Spleen (tissue), 11 donors: ENCODE measurements around the gene SIGLEC8. TPM values are rescaled to one million over a fixed set of nuclear protein-coding genes. Genes with fewer than 3 reads are reported as not detected.

ENCODE experiments used
- DNase-seq: peaks from one replicate; pipeline ENCODE4 v3.0.0-alpha.2; 2020
- H3K27ac ChIP-seq, 8 donors: fragments of 200-600 bp; sonication (generic) in 7 of 8; 1 replicate in 4 of 8; 2 replicates in 4 of 8; pipeline versions ENCODE4 v1.5.0 to v1.8.0; 2016 to 2021; ENCODE audit warnings: inconsistent platforms in 4 of 8, mild to moderate bottlenecking in 4 of 8, moderate library complexity in 1 of 8
- H3K27me3 ChIP-seq, 7 donors: fragments of 200-600 bp; sonication (generic) in 6 of 7; replicated peaks in 1 of 7; 1 replicate in 4 of 7; 2 replicates in 3 of 7; pipeline versions ENCODE4 v1.5.0 to v1.8.0; 2016 to 2021; ENCODE audit warnings: inconsistent platforms in 3 of 7, mild to moderate bottlenecking in 1 of 7
- H3K36me3 ChIP-seq, 6 donors: fragments of 200-600 bp; sonication (generic) in 5 of 6; 1 replicate in 4 of 6; 2 replicates in 2 of 6; pipeline versions ENCODE4 v1.5.0 to v1.8.0; 2016 to 2021; ENCODE audit warnings: inconsistent platforms in 2 of 6
- H3K4me1 ChIP-seq, 6 donors: fragments of 200-600 bp; sonication (generic) in 5 of 6; 1 replicate in 3 of 6; 2 replicates in 3 of 6; pipeline versions ENCODE4 v1.5.0 to v1.8.0; 2016 to 2021; ENCODE audit warnings: inconsistent platforms in 3 of 6
- H3K4me3 ChIP-seq, 8 donors: fragments of 200-600 bp; sonication (generic) in 7 of 8; 1 replicate in 4 of 8; 2 replicates in 4 of 8; pipeline versions ENCODE4 v1.5.0 to v1.8.0; 2016 to 2021; ENCODE audit warnings: inconsistent platforms in 4 of 8, mild to moderate bottlenecking in 4 of 8, moderate library complexity in 2 of 8
- H3K9me3 ChIP-seq, 8 donors: fragments of 200-600 bp; sonication (generic) in 7 of 8; 1 replicate in 4 of 8; 2 replicates in 4 of 8; pipeline versions ENCODE4 v1.5.0 to v1.8.0; 2016 to 2021; ENCODE audit warnings: inconsistent platforms in 4 of 8
- POLR2A ChIP-seq, 3 donors: fragments of 450-650 bp; IDR thresholded peaks; one replicate each; pipeline ENCODE4 v1.5.1; 2017; ENCODE audit warnings: antibody characterized with exemption in 3 of 3, mild to moderate bottlenecking in 1 of 3
- POLR2AphosphoS5 ChIP-seq, 3 donors: sonication (generic); formaldehyde crosslinking; IDR thresholded peaks; one replicate each; pipeline ENCODE4 v1.5.1; 2017; ENCODE audit warnings: antibody characterized with exemption in 3 of 3
- WGBS, 5 donors: extraction: QIAGEN DNeasy Blood & Tissue Kit in 3 of 5; methylation state at CpG; one replicate each; pipeline versions ENCODE4 v1.1.5 to v1.1.7; 2013 to 2018; 5-methylcytosine and 5-hydroxymethylcytosine counted together
- intact Hi-C: fragments of 100-400 bp; cut with DNase I; formaldehyde crosslinking; loops from one replicate; pipeline ENCODE4 v1.15.0; 2023; ENCODE audit warnings: low total_unique reads
- polyA plus RNA-seq, 3 donors: library from polyadenylated mRNA; stranded (reverse); fragments of 200-250 nt; gene quantifications; one replicate each; pipeline ENCODE4 v1.2.1, GENCODE V29; 2013
- total RNA-seq, 7 donors: library from RNA; depleted of rRNA in 3 of 7; stranded (reverse); fragments of >200 nt in 3 of 7; fragmentation: NEBNext Ultra II Directional in 4 of 7; extraction: Animal tissue kit (Norgen Biotek cat#: 25700) in 4 of 7; gene quantifications; one replicate each; pipeline versions ENCODE4 v1.1.0 to v1.2.1, GENCODE V29; 2016 to 2021
- TF ChIP-seq, protein P1 (sequence below), 11 experiments: fragments of 200-600 bp in 7 of 11; fragments of 450-650 bp in 4 of 11; sonication (generic) in 4 of 11; IDR thresholded peaks in 8 of 11; conservative IDR thresholded peaks in 3 of 11; 1 replicate in 7 of 11; 2 replicates in 4 of 11; pipeline versions ENCODE4 v1.4.0 to v1.8.0; 2016 to 2021; ENCODE audit warnings: antibody characterized with exemption in 11 of 11, inconsistent platforms in 4 of 11, mild to moderate bottlenecking in 1 of 11
- donor health status: healthy with polysubstance abuse.
- donor health status: DM: no; HTN: no; CAD: no; lungs with moderate emphysema.
- donor health status: DM: no; HTN: no; CAD: no.
- donor health status: Bipolar disorder and iron deficiency.
- donor health status: healthy.
- donor health status: DM: no; HTN: no; CAD: no.
- donor health status: DM: yes; HTN: yes; CAD: no.

SIGLEC8 gene
- total and polyA plus RNA-seq, 10 donors: 1.1 to 39.3 (median 6.2) TPM

DNA sequence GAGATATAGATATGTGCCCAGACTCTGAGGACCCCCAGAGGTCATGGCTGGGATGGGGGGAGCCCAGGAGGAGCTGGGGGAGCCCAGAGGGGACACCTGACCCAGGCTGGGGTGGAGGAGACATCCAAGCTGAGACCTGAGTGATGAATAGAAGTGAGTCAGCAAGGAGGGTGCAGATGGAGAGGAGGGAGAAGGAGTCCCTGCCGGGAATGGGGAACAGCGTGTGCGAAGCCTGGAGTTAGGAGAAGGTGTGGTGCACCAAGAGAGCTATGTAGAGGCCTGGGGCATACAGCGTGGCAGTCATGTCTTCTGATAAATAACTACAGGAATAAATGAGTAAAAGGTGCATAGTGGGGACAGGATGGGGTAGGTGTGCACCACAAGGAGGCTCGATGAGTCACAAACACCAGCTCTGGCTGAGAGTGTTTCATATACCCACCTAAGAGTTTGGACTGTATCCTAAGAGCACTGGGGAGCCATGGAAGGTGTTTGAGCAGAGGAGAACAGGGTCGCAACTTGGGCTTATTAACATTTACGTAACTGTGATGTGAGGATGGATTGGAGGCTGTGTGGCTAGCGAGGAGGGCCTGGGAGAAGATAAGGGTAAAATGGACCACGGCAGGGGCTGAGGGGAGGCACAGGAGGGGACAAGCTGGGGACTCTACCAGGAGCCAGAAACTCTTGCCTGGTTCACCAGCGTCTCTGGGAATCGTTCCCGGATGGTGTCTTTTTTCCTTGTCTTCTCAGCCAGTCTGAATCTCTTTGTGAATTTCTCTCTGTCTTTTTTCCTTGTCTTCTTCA, 21.5 kb upstream of the SIGLEC8 start:
- Histone ChIP-seq H3K27ac (no peak overlapping the region), H3K4me3 (no peak overlapping the region), H3K4me1 (no peaks in the 10 kb centered on the region), H3K36me3 (no peaks in the 10 kb centered on the region), H3K9me3 (peaks cover 0 to 4% (median 0%) of the 10 kb centered on the region in 8 donors), H3K27me3 (peaks cover 0 to 64% (median 3%) of the 10 kb centered on the region in 7 donors)
- intact Hi-C loops: no loop called here
- no peak for DNase-seq
- TF ChIP-seq, protein P1, sequence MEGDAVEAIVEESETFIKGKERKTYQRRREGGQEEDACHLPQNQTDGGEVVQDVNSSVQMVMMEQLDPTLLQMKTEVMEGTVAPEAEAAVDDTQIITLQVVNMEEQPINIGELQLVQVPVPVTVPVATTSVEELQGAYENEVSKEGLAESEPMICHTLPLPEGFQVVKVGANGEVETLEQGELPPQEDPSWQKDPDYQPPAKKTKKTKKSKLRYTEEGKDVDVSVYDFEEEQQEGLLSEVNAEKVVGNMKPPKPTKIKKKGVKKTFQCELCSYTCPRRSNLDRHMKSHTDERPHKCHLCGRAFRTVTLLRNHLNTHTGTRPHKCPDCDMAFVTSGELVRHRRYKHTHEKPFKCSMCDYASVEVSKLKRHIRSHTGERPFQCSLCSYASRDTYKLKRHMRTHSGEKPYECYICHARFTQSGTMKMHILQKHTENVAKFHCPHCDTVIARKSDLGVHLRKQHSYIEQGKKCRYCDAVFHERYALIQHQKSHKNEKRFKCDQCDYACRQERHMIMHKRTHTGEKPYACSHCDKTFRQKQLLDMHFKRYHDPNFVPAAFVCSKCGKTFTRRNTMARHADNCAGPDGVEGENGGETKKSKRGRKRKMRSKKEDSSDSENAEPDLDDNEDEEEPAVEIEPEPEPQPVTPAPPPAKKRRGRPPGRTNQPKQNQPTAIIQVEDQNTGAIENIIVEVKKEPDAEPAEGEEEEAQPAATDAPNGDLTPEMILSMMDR (IDR thresholded peaks at IDR 0.05 in 8 of 11, conservative IDR thresholded peaks at IDR 0.05 in 3 of 11): no peak
- no peak for TF ChIP-seq POLR2A (IDR thresholded peaks at IDR 0.05)
- TF ChIP-seq POLR2AphosphoS5 (IDR thresholded peaks at IDR 0.05): no peak
- WGBS, 5 donors: 77 to 85% (median 81%) methylated on average over 12 of the region's 12 CpGs

DNA sequence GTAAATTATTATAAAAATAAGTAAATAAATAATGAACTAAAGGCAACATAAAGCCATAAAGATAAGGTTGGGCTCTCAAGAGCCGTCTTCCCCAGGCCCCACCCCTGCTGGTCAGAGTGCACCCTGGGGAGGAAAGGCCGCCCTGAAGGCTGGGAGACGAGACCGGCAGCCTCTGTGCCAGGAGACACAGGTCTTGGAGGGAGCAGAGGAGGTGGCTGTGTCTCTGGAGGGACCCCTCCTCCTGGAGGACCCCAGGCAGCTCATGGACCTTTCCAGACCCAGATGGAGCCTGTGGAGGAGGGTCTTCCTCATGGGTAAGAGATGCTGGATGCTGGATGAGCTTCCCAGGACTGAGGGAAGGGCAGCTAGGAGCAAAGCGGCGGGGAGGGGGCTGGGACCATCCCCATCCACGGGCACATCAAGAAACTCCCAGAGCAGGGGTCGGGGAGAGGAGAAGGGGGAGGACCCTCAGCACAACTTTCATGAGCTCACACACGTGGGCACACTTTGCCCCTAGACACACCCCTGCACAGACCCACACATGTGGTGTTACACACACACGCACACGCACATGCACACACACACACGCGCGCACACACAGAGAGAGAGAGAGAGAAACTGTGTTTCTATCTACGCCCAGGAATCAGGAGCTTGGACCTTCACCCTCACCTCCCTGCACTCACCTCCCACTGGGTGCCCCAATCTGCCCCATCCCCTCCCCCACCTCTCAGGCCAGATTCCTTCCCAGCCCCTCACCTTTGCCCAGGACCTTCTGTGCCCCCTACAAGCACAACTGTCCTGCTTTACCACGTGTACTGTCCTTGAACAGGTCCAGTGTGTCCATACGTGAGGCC, 20.4 kb upstream of the SIGLEC8 start, which contains the start of gene CEACAM18:
Gene CEACAM18 (plus strand): TSS at position 159 of the 854 bp plus-strand sequence.
- Histone ChIP-seq H3K9me3 (peaks cover 0 to 4% (median 0%) of the 10 kb centered on the region in 8 donors), H3K27me3 (peaks cover 0 to 59% (median 4%) of the 10 kb centered on the region in 7 donors), H3K4me1 (no peaks in the 10 kb centered on the region), H3K27ac (no peak within 1 kb of the TSS), H3K4me3 (no peak within 1 kb of the TSS), H3K36me3 (no peaks in the 10 kb centered on the region)
- TF ChIP-seq POLR2A (IDR thresholded peaks at IDR 0.05) (no peak), POLR2AphosphoS5 (IDR thresholded peaks at IDR 0.05) (no peak)
- TF ChIP-seq, protein P1 (IDR thresholded peaks at IDR 0.05 in 8 of 11, conservative IDR thresholded peaks at IDR 0.05 in 3 of 11): no peak
- no peak for DNase-seq
- WGBS, 5 donors: 62 to 75% (median 69%) methylated on average over 12 to 17 of the region's 17 CpGs
- intact Hi-C loops: no loop called here

DNA sequence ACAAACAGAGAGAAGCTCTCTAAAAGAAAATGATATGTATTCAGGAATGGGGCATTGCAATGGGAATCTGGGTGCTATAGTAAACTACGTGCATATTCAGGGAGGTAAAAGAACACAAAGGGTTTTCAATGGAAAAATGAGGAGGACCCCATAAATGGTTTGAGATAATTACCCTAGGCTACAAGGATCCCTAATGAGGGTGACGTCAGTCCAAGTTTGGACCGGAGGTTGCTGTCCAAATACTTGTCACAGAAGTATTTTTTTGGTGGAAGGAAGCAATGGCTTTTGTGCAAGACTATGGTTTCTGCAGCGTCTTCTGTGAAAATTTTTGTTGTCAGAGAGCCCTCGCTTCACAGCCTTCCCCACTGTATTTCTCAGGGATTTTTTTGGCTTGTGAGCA, 19.1 kb upstream of the SIGLEC8 start:
- TF ChIP-seq, protein P1 (IDR thresholded peaks at IDR 0.05 in 8 of 11, conservative IDR thresholded peaks at IDR 0.05 in 3 of 11): no peak

More for the DNA sequence above, 19.1 kb upstream of the SIGLEC8 start:
- intact Hi-C loops: no loop called here
- no peak for DNase-seq
- Histone ChIP-seq H3K4me3 (no peak overlapping the region), H3K36me3 (no peaks in the 10 kb centered on the region), H3K4me1 (peaks cover 0 to 8% (median 0%) of the 10 kb centered on the region in 6 donors), H3K9me3 (peaks cover 0 to 4% (median 0%) of the 10 kb centered on the region in 8 donors), H3K27me3 (peaks cover 0 to 58% (median 6%) of the 10 kb centered on the region in 7 donors), H3K27ac (no peak overlapping the region)
- 49 to 82% (median 63%) methylated on average over 5 of the region's 5 CpGs for WGBS, 5 donors
